HT-29 (cell line): Measurements from ENCODE around the gene PCSK2. TPM values are rescaled to one million over a fixed set of nuclear protein-coding genes. Genes with fewer than 3 reads are reported as not detected.

Source experiments
- DNase-seq: peaks from one replicate; pipeline ENCODE4 v3.0.0-alpha.2; 2015; ENCODE audit warnings: low spot score
- total RNA-seq: library from RNA; depleted of rRNA; stranded (reverse); fragments of >200 nt; shearing (Covaris generic); gene quantifications from 2 replicates; pipeline ENCODE4 v1.2.3, GENCODE V29; 2014

Gene PCSK2
- total RNA-seq, 1 experiment from 2014 or later = not detected

- DNase-seq = no peak
Observed at GRCh38 chr20:17479063-17479657, 252.3 kb downstream of the PCSK2 start.

- no peak for DNase-seq
Observed at GRCh38 chr20:17480696-17481095, 253.9 kb downstream of the PCSK2 start.

- no peak for DNase-seq
Observed at GRCh38 chr20:17481661-17482060, 254.8 kb downstream of the PCSK2 start.

GRCh38 chr20:17482536-17482935 lies 255.7 kb downstream of the PCSK2 start:
- no peak for DNase-seq

GRCh38 chr20:17485017-17485416 lies 258.2 kb downstream of the PCSK2 start:
- DNase-seq = no peak

- DNase-seq = no peak
Observed at GRCh38 chr20:17488916-17489600, 262.2 kb downstream of the PCSK2 start.

GRCh38 chr20:17490501-17490900 lies 263.7 kb downstream of the PCSK2 start:
- no peak for DNase-seq

- no peak for DNase-seq
Observed at GRCh38 chr20:17491041-17491440, 264.2 kb downstream of the PCSK2 start.

- DNase-seq = no peak
Observed at GRCh38 chr20:17491488-17491887, 264.6 kb downstream of the PCSK2 start.

GRCh38 chr20:17493173-17493572 lies 266.3 kb downstream of the PCSK2 start:
- DNase-seq = no peak

GRCh38 chr20:17494201-17494600 lies 267.4 kb downstream of the PCSK2 start:
- DNase-seq = no peak

- DNase-seq = no peak
Observed at GRCh38 chr20:17495826-17496225, 269.0 kb downstream of the PCSK2 start.

- DNase-seq = no peak
Observed at GRCh38 chr20:17497821-17498580, 271.2 kb downstream of the PCSK2 start.

- DNase-seq = no peak
Observed at GRCh38 chr20:17498641-17499040, 271.8 kb downstream of the PCSK2 start.

GRCh38 chr20:17499041-17499440 lies 272.2 kb downstream of the PCSK2 start:
- DNase-seq = no peak

GRCh38 chr20:17500271-17500670 lies 273.4 kb downstream of the PCSK2 start:
- no peak for DNase-seq

GRCh38 chr20:17500826-17501225 lies 274.0 kb downstream of the PCSK2 start:
- DNase-seq = no peak

GRCh38 chr20:17501701-17502100 lies 274.9 kb downstream of the PCSK2 start:
- no peak for DNase-seq

- DNase-seq = no peak
Observed at GRCh38 chr20:17502105-17502504, 275.3 kb downstream of the PCSK2 start.

- no peak for DNase-seq
Observed at GRCh38 chr20:17503301-17504065, 276.6 kb downstream of the PCSK2 start.

- DNase-seq = no peak
Observed at GRCh38 chr20:17504066-17504897, 277.4 kb downstream of the PCSK2 start.
